Upper lobe of right lung (tissue), 1 donor: Measurements from ENCODE around the gene IPO4. TPM values are rescaled to one million over a fixed set of nuclear protein-coding genes. Genes with fewer than 3 reads are reported as not detected.

Experiments used
- ATAC-seq: fragments of 200-7000 bp; cut with Tn5 transposase; one replicate; pipeline ENCODE4 v1.9.1; 2020; ENCODE audit warnings: mild to moderate bottlenecking, moderate library complexity
- DNase-seq: peaks from one replicate; pipeline ENCODE4 v3.0.0-alpha.2; 2020
- H3K27ac ChIP-seq: fragments of 200-600 bp; one replicate; pipeline ENCODE4 v1.8.0; 2022
- H3K27me3 ChIP-seq: fragments of 200-600 bp; one replicate; pipeline ENCODE4 v1.8.0; 2022; ENCODE audit warnings: mild to moderate bottlenecking
- H3K36me3 ChIP-seq: fragments of 200-600 bp; one replicate; pipeline ENCODE4 v1.8.0; 2022
- H3K4me1 ChIP-seq: fragments of 200-600 bp; one replicate; pipeline ENCODE4 v1.8.0; 2022
- H3K4me3 ChIP-seq: fragments of 200-600 bp; one replicate; pipeline ENCODE4 v1.8.0; 2022; ENCODE audit warnings: mild to moderate bottlenecking
- H3K9me3 ChIP-seq: fragments of 200-600 bp; one replicate; pipeline ENCODE4 v1.8.0; 2022
- CTCF ChIP-seq: fragments of 200-600 bp; IDR thresholded peaks from one replicate; pipeline ENCODE4 v1.8.0; 2022; ENCODE audit warnings: antibody characterized with exemption
- intact Hi-C: fragments of 100-400 bp; cut with DNase I; formaldehyde crosslinking; loops from one replicate; pipeline ENCODE4 v1.11.0; 2022
- total RNA-seq: library from RNA; stranded (reverse); fragmentation: NEBNext Ultra II Directional; extraction: Animal tissue kit (Norgen Biotek cat#: 25700); gene quantifications from one replicate; pipeline ENCODE4 v1.2.1, GENCODE V29; 2021
- donor health status: DM: no; HTN: yes; CAD: no; lungs with severe emphysema.

IPO4 gene
- total RNA-seq, 1 donor from 2014 or later: 25.1 TPM

GRCh38 chr14:24195186-24196070, 6.8 kb upstream of the IPO4 start, which contains the start of gene TM9SF1:
Gene TM9SF1, minus strand, starts transcription at chr14:24195441. Its CDS starts 422 bp downstream, at chr14:24195019.
- no peaks in the 10 kb centered on the region for H3K9me3 ChIP-seq
- intact Hi-C loops: no loop called here
- H3K27me3 ChIP-seq: no peaks in the 10 kb centered on the region
- H3K4me3 ChIP-seq: peak within 1 kb of the TSS; percentile 89
- DNase-seq: peak; percentile 96
- peak within 1 kb of the TSS; percentile 100 for H3K27ac ChIP-seq
- TF ChIP-seq CTCF: no peak
- peak; percentile 97 for ATAC-seq
- peaks cover 26% of the 10 kb centered on the region for H3K36me3 ChIP-seq
- H3K4me1 ChIP-seq: peaks cover 25% of the 10 kb centered on the region

- TF ChIP-seq CTCF: no peak
- intact Hi-C loops: no loop called here
- H3K27me3 ChIP-seq: no peaks in the 10 kb centered on the region
- H3K36me3 ChIP-seq: peaks cover 26% of the 10 kb centered on the region
- H3K27ac ChIP-seq: peak overlapping the region; percentile 100
- no peak for ATAC-seq
- H3K4me3 ChIP-seq: peak overlapping the region; percentile 89
- H3K4me1 ChIP-seq: peaks cover 25% of the 10 kb centered on the region
- H3K9me3 ChIP-seq: no peaks in the 10 kb centered on the region
- DNase-seq: no peak
These were observed 6.2 kb upstream of the IPO4 start for GRCh38 chr14:24194873-24195185.

GRCh38 chr14:24194186-24194872, 5.7 kb upstream of the IPO4 start:
- Histone ChIP-seq H3K4me1 (peaks cover 26% of the 10 kb centered on the region), H3K36me3 (peaks cover 23% of the 10 kb centered on the region), H3K27me3 (no peaks in the 10 kb centered on the region)

GRCh38 chr14:24192933-24193332, 4.3 kb upstream of the IPO4 start:
- peaks cover 22% of the 10 kb centered on the region for H3K36me3 ChIP-seq
- DNase-seq (no peak), ATAC-seq (no peak)
- no peak overlapping the region for H3K4me3 ChIP-seq
- no peak for TF ChIP-seq CTCF
- intact Hi-C loops: no loop called here
- H3K4me1 ChIP-seq: peaks cover 29% of the 10 kb centered on the region
- H3K27me3 ChIP-seq: no peaks in the 10 kb centered on the region
- no peak overlapping the region for H3K27ac ChIP-seq
- H3K9me3 ChIP-seq: no peaks in the 10 kb centered on the region

More at GRCh38 chr14:24194186-24194872, 5.7 kb upstream of the IPO4 start:
- Histone ChIP-seq H3K4me3 (peak overlapping the region; percentile 89), H3K9me3 (no peaks in the 10 kb centered on the region), H3K27ac (peak overlapping the region; percentile 100)
- TF ChIP-seq CTCF: no peak
- intact Hi-C loops: no loop called here
- ATAC-seq: no peak
- DNase-seq: no peak

GRCh38 chr14:24190416-24190815, 1.8 kb upstream of the IPO4 start:
- Histone ChIP-seq H3K4me1 (peaks cover 28% of the 10 kb centered on the region), H3K27ac (no peak overlapping the region), H3K36me3 (peaks cover 34% of the 10 kb centered on the region), H3K4me3 (no peak overlapping the region), H3K9me3 (no peaks in the 10 kb centered on the region), H3K27me3 (no peaks in the 10 kb centered on the region)
- DNase-seq (no peak), ATAC-seq (no peak)
- TF ChIP-seq CTCF: no peak
- intact Hi-C loops: no loop called here
